OCI-LY7 (cell line): ENCODE data around the gene ZBED4. TPM values are rescaled to one million over a fixed set of nuclear protein-coding genes. Genes with fewer than 3 reads are reported as not detected.
A peak's percentile ranks its signal among the peaks of the same experiment; 100 is the strongest.

Experiments
- BruUV-seq: library from RNA; stranded (reverse); fragments of 400-500 nt; replicated peaks from 2 replicates; lab custom pipeline; 2021; lab: Mats Ljungman, UMichigan
- CTCF ChIA-PET: fragments of 300-600 bp; sonication (Branson Sonifier 250); formaldehyde crosslinking; loops from one replicate; lab custom pipeline; 2022; ENCODE audit warnings: antibody characterized with exemption; ENCODE audit not compliant: unreplicated experiment; lab: Charles Lee
- POLR2A ChIA-PET: fragments of 300-600 bp; sonication (Branson Sonifier 250); formaldehyde crosslinking; loops from one replicate; lab custom pipeline; 2022; ENCODE audit warnings: antibody characterized with exemption; lab: Charles Lee
- DNase-seq: peaks from one replicate; pipeline ENCODE4 v3.0.0-alpha.2; 2015; ENCODE audit warnings: low spot score
- H2AFZ ChIP-seq: fragments of 200-600 bp; sonication (generic), shearing (Covaris generic); 2 replicates; pipeline ENCODE4 v1.6.1; 2014; ENCODE audit warnings: mild to moderate bottlenecking, antibody characterized with exemption, low read length, moderate library complexity
- H3K27ac ChIP-seq: fragments of 200-600 bp; sonication (generic); 2 replicates; pipeline ENCODE4 v1.5.1; 2014; ENCODE audit warnings: mixed run types, low read depth, mild to moderate bottlenecking, moderate library complexity, low read length, inconsistent platforms; ENCODE audit not compliant: poor library complexity, severe bottlenecking
- H3K36me3 ChIP-seq: fragments of 200-600 bp; sonication (generic); 2 replicates; pipeline ENCODE4 v1.6.1; 2014; ENCODE audit warnings: mild to moderate bottlenecking, antibody characterized with exemption, low read length, moderate library complexity, mixed read lengths; ENCODE audit not compliant: insufficient read depth
- H3K4me1 ChIP-seq: fragments of 200-600 bp; sonication (generic); 2 replicates; pipeline ENCODE4 v1.5.1; 2014; ENCODE audit warnings: mild to moderate bottlenecking, low read length; ENCODE audit not compliant: insufficient read depth, poor library complexity, severe bottlenecking
- H3K4me2 ChIP-seq: fragments of 200-600 bp; sonication (generic); 2 replicates; pipeline ENCODE4 v1.6.1; 2014; ENCODE audit warnings: mild to moderate bottlenecking, low read length
- H3K4me3 ChIP-seq: fragments of 200-600 bp; sonication (generic); 2 replicates; pipeline ENCODE4 v1.5.1; 2014; ENCODE audit warnings: mild to moderate bottlenecking, low read depth, low read length; ENCODE audit not compliant: poor library complexity, severe bottlenecking
- H3K79me2 ChIP-seq: fragments of 200-600 bp; sonication (generic); 2 replicates; pipeline ENCODE4 v1.6.1; 2016; ENCODE audit warnings: low read depth, mild to moderate bottlenecking, low read length, moderate library complexity, mixed read lengths; ENCODE audit not compliant: insufficient read depth
- H3K9me2 ChIP-seq: fragments of 200-600 bp; sonication (generic); 2 replicates; pipeline ENCODE4 v1.6.1; 2016; ENCODE audit warnings: mild to moderate bottlenecking, low read length, mixed read lengths; ENCODE audit not compliant: insufficient read depth
- H3K9me3 ChIP-seq: fragments of 200-600 bp; sonication (generic); 2 replicates; pipeline ENCODE4 v1.6.1; 2014; ENCODE audit warnings: mild to moderate bottlenecking, mixed run types, low read length, mixed read lengths
- H4K20me1 ChIP-seq: fragments of 200-600 bp; sonication (generic); 2 replicates; pipeline ENCODE4 v1.6.1; 2014; ENCODE audit warnings: mild to moderate bottlenecking, antibody characterized with exemption, low read length, moderate library complexity, mixed read lengths; ENCODE audit not compliant: insufficient read depth
- CTCF ChIP-seq: fragments of 200-600 bp; sonication (generic); conservative IDR thresholded peaks from 2 replicates; pipeline ENCODE4 v1.5.1; 2014; ENCODE audit warnings: mild to moderate bottlenecking, antibody characterized with exemption, low read length, moderate library complexity, mixed read lengths
- EZH2phosphoT487 ChIP-seq: fragments of 200-600 bp; sonication (generic); IDR thresholded peaks from 2 replicates; pipeline ENCODE4 v1.6.1; 2018; ENCODE audit warnings: low read depth, borderline replicate concordance, mild to moderate bottlenecking, mixed run types, antibody characterized with exemption, low read length, moderate library complexity, mixed read lengths
- intact Hi-C: fragments of 100-400 bp; cut with micrococcal nuclease; formaldehyde crosslinking; loops from one replicate; pipeline ENCODE4 v1.10.0; 2022; ENCODE audit not compliant: unreplicated experiment
- total RNA-seq, 2 experiments: library from RNA; depleted of rRNA in 1 of 2; stranded (reverse); fragments of >200 nt in 1 of 2; shearing (Covaris generic) in 1 of 2; gene quantifications; 2 replicates each; pipeline ENCODE4 v1.2.3, GENCODE V29; 2014 to 2022

The ZBED4 gene
- total RNA-seq, 2 experiments from 2014 or later = 30.4 to 31.6 TPM

- peak overlapping the region; percentile 75 for H3K4me2 ChIP-seq
- ChIA-PET CTCF (interaction anchor here (0.5 to 0.6 kb wide), 3 partner anchors 16 to 1224 kb away, joined by 5 to 6 read pairs (median 5); no protein-coding TSS in a partner anchor), POLR2A (interaction anchor here (0.7 to 1.6 kb wide), 2 partner anchors 10 to 170 kb away, joined by 5 to 6 read pairs; no protein-coding TSS in a partner anchor)
- peak overlapping the region; percentile 81 for H3K27ac ChIP-seq
- peak overlapping the region; percentile 5; the same call in 1 of the 2 replicates for H2AFZ ChIP-seq
- peak; percentile 83 for DNase-seq
- no peaks in the 10 kb centered on the region for H3K9me2 ChIP-seq
- H3K9me3 ChIP-seq = no peaks in the 10 kb centered on the region
- no peaks in the 10 kb centered on the region for H3K79me2 ChIP-seq
- peak overlapping the region; percentile 66 for H3K4me3 ChIP-seq
- no peaks in the 10 kb centered on the region for H4K20me1 ChIP-seq
- H3K36me3 ChIP-seq = no peaks in the 10 kb centered on the region
- intact Hi-C loops = loop anchor here (1.0 to 10.0 kb wide), 3 partner anchors 24 to 581 kb away; partner anchors contain the start of gene PIM3
- TF ChIP-seq CTCF (no peak), EZH2phosphoT487 (no peak)
- H3K4me1 ChIP-seq = peaks cover 51% of the 10 kb centered on the region
- BruUV-seq = no TSS peak
Measured at GRCh38 chr22:49936018-49936972, 82.7 kb downstream of the ZBED4 start.

GRCh38 chr22:49936973-49937757 is 83.5 kb downstream of the ZBED4 start:
- Histone ChIP-seq H2AFZ (no peak overlapping the region), H3K36me3 (no peaks in the 10 kb centered on the region), H3K4me2 (peak overlapping the region; percentile 75), H3K27ac (peak overlapping the region; percentile 81), H3K9me3 (0 out of 2 replicates have a peak, but pooled peaks cover 4% of the 10 kb centered on the region), H3K79me2 (no peaks in the 10 kb centered on the region), H4K20me1 (no peaks in the 10 kb centered on the region), H3K4me1 (peaks cover 43% of the 10 kb centered on the region), H3K4me3 (peak overlapping the region; percentile 66), H3K9me2 (no peaks in the 10 kb centered on the region)
- TF ChIP-seq EZH2phosphoT487 (no peak), CTCF (no peak)
- intact Hi-C loops = loop anchor here (1.0 to 10.0 kb wide), 3 partner anchors 23 to 582 kb away; partner anchors contain the start of gene PIM3
- no TSS peak for BruUV-seq
- ChIA-PET POLR2A (interaction anchor here (0.5 to 1.6 kb wide), 2 partner anchors 10 to 75 kb away, joined by 5 to 6 read pairs; no protein-coding TSS in a partner anchor), CTCF (interaction anchor here (0.6 kb wide), 1 partner anchor 381 kb away, joined by 6 read pairs; no protein-coding TSS in a partner anchor)
- DNase-seq = peak; percentile 32
